Sigmoid colon (tissue), 4 donors: Measurements from ENCODE around the gene KYAT1.

Experiments
- EP300 ChIP-seq, 4 donors: sonication (generic); formaldehyde crosslinking; IDR thresholded peaks; one replicate each; pipeline ENCODE4 v1.6.1; 2017; ENCODE audit warnings: antibody characterized with exemption in 4 of 4
- POLR2AphosphoS5 ChIP-seq, 4 donors: sonication (generic); formaldehyde crosslinking; IDR thresholded peaks; one replicate each; pipeline ENCODE4 v1.6.1; 2017; ENCODE audit warnings: antibody characterized with exemption in 4 of 4
- TF ChIP-seq, protein P1 (sequence below), 4 experiments: fragments of 450-650 bp in 3 of 4; fragments of 200-600 bp in 1 of 4; IDR thresholded peaks; one replicate each; pipeline ENCODE4 v1.5.1; 2016 to 2019; ENCODE audit warnings: antibody characterized with exemption in 4 of 4, mild to moderate bottlenecking in 3 of 4, moderate library complexity in 2 of 4

DNA sequence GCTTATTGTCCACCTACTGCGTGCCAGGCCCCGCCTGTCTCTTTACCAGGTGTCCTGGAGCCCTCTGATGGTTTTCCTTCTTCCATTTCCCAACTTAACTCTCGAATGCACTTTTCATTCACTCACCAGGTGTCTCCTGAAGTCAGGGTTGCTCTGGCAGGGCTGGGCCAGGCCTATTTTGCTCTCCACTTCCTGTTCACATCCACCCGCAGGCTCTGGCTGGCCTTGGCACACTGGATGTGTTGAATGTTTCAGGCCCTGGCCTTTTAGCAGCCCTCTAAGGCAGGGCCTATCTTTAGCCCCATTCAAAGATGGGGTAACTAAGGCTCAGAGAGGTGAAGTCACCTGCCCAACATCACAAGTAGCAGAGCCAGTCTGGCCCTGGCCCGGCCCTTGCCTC is 16.6 kb upstream of the KYAT1 start:
- TF ChIP-seq, protein P1, sequence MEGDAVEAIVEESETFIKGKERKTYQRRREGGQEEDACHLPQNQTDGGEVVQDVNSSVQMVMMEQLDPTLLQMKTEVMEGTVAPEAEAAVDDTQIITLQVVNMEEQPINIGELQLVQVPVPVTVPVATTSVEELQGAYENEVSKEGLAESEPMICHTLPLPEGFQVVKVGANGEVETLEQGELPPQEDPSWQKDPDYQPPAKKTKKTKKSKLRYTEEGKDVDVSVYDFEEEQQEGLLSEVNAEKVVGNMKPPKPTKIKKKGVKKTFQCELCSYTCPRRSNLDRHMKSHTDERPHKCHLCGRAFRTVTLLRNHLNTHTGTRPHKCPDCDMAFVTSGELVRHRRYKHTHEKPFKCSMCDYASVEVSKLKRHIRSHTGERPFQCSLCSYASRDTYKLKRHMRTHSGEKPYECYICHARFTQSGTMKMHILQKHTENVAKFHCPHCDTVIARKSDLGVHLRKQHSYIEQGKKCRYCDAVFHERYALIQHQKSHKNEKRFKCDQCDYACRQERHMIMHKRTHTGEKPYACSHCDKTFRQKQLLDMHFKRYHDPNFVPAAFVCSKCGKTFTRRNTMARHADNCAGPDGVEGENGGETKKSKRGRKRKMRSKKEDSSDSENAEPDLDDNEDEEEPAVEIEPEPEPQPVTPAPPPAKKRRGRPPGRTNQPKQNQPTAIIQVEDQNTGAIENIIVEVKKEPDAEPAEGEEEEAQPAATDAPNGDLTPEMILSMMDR (IDR thresholded peaks at IDR 0.05) = no peak
- TF ChIP-seq EP300 (IDR thresholded peaks at IDR 0.05) = no peak
- TF ChIP-seq POLR2AphosphoS5 (IDR thresholded peaks at IDR 0.05) = no peak
